ENCODE results near the gene GCAT. TPM values are rescaled to one million over a fixed set of nuclear protein-coding genes. Genes with fewer than 3 reads are reported as not detected.

The GCAT gene
- total RNA-seq, 4 donors from 2014 or later, result 14.3 to 22.5 (median 20.7) TPM

DNA sequence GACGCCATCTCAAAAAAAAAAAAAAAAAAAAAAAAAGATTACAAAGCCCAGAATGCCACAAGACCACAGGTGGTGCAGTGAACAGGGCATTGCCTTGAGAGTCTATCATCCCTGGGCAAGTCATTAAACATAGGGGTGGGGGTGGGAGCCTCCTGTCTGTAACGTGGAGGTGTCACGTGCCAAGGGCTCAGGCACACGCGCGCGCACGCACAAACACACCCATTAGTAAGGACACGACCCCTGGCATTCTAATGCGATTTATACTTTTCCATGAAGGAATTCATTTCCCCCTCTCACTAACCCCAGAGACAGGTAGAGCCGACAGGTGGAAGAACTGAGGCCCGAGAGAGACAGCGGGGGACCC is 5.8 kb upstream of the GCAT start:
- 3 to 7% methylated on average over 8 to 9 of the region's 13 CpGs for WGBS, 2 donors
- peaks cover 0 to 6% (median 0%) of the 10 kb centered on the region in 4 donors for H3K27me3 ChIP-seq
- H3K9me3 ChIP-seq, result no peaks in the 10 kb centered on the region
- peaks cover 32 to 49% (median 34%) of the 10 kb centered on the region in 3 donors for H3K4me1 ChIP-seq
- intact Hi-C loops (cut with DNase I), result no loop called here
- no peak for DNase-seq
- peak overlapping the region in 3 of 4 donors; percentile 33 to 71 (median 55) for H3K27ac ChIP-seq
- TF ChIP-seq POLR2A (IDR thresholded peaks at IDR 0.05), result no peak
- TF ChIP-seq, protein P1, sequence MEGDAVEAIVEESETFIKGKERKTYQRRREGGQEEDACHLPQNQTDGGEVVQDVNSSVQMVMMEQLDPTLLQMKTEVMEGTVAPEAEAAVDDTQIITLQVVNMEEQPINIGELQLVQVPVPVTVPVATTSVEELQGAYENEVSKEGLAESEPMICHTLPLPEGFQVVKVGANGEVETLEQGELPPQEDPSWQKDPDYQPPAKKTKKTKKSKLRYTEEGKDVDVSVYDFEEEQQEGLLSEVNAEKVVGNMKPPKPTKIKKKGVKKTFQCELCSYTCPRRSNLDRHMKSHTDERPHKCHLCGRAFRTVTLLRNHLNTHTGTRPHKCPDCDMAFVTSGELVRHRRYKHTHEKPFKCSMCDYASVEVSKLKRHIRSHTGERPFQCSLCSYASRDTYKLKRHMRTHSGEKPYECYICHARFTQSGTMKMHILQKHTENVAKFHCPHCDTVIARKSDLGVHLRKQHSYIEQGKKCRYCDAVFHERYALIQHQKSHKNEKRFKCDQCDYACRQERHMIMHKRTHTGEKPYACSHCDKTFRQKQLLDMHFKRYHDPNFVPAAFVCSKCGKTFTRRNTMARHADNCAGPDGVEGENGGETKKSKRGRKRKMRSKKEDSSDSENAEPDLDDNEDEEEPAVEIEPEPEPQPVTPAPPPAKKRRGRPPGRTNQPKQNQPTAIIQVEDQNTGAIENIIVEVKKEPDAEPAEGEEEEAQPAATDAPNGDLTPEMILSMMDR (IDR thresholded peaks at IDR 0.05), result no peak
- no peaks in the 10 kb centered on the region for H3K36me3 ChIP-seq
- peak overlapping the region; percentile 53 to 81 (median 66) for H3K4me3 ChIP-seq

GRCh38 chr22:37802310-37803194 is 5.2 kb upstream of the GCAT start:
- 3 to 10% methylated on average over 6 to 12 of the region's 63 CpGs for WGBS, 2 donors

GRCh38 chr22:37803195-37803638 is 4.5 kb upstream of the GCAT start:
- Histone ChIP-seq H3K9me3 (no peaks in the 10 kb centered on the region), H3K36me3 (no peaks in the 10 kb centered on the region), H3K27me3 (peaks cover 0 to 6% (median 0%) of the 10 kb centered on the region in 4 donors), H3K27ac (peak overlapping the region in 1 of 4 donors; percentile 55), H3K4me3 (peak overlapping the region in 2 of 4 donors; percentile 56 to 77), H3K4me1 (peaks cover 37 to 60% (median 38%) of the 10 kb centered on the region in 3 donors)
- intact Hi-C loops (cut with DNase I), result no loop called here
- WGBS, 2 donors, result 37 to 43% methylated on average over 16 of the region's 16 CpGs
- TF ChIP-seq, protein P1 (IDR thresholded peaks at IDR 0.05), result no peak
- TF ChIP-seq POLR2A (IDR thresholded peaks at IDR 0.05), result no peak
- DNase-seq, result no peak

More at GRCh38 chr22:37802310-37803194, 5.2 kb upstream of the GCAT start:
- Histone ChIP-seq H3K27ac (peak overlapping the region; percentile 33 to 73 (median 63)), H3K36me3 (no peaks in the 10 kb centered on the region), H3K27me3 (peaks cover 0 to 6% (median 0%) of the 10 kb centered on the region in 4 donors), H3K4me3 (peak overlapping the region; percentile 53 to 81 (median 66)), H3K4me1 (peaks cover 37 to 55% (median 38%) of the 10 kb centered on the region in 3 donors), H3K9me3 (no peaks in the 10 kb centered on the region)
- intact Hi-C loops (cut with DNase I), result no loop called here
- TF ChIP-seq, protein P1 (IDR thresholded peaks at IDR 0.05), result no peak
- peak in 1 of 4 donors; percentile 58 for TF ChIP-seq POLR2A (IDR thresholded peaks at IDR 0.05)
- no peak for DNase-seq

GRCh38 chr22:37803639-37804351 is 3.9 kb upstream of the GCAT start:
- 53 to 77% methylated on average over 12 to 18 of the region's 34 CpGs for WGBS, 2 donors
- no peak for TF ChIP-seq POLR2A (IDR thresholded peaks at IDR 0.05)
- TF ChIP-seq, protein P1 (IDR thresholded peaks at IDR 0.05), result no peak
- H3K4me3 ChIP-seq, result peak overlapping the region in 2 of 4 donors; percentile 60 to 69

More at GRCh38 chr22:37803639-37804351, 3.9 kb upstream of the GCAT start:
- Histone ChIP-seq H3K4me1 (peaks cover 38 to 65% (median 43%) of the 10 kb centered on the region in 3 donors), H3K27ac (peak overlapping the region in 3 of 4 donors; percentile 87 to 94 (median 89)), H3K36me3 (no peaks in the 10 kb centered on the region), H3K9me3 (no peaks in the 10 kb centered on the region), H3K27me3 (peaks cover 0 to 6% (median 0%) of the 10 kb centered on the region in 4 donors)
- intact Hi-C loops (cut with DNase I), result no loop called here
- no peak for DNase-seq

Measured in esophagus squamous epithelium (tissue), 5 donors.